T-helper 2 cell (primary cell): ENCODE data around the gene DCDC1.
A peak's percentile ranks its signal among the peaks of the same experiment; 100 is the strongest.
"Not testable (repeated sequence)": the region's sequence is repeated elsewhere in the genome, so short reads cannot be mapped to it uniquely, and the experiment has no call there.

Source experiments
- DNase-seq, 5 experiments: peaks; one replicate each; pipeline versions ENCODE4 v3.0.0 to v3.0.0-alpha.2; 2012 to 2022

Gene DCDC1

GRCh38 chr11:30987819-30988218, 381.7 kb downstream of the DCDC1 start:
- no peak for DNase-seq

GRCh38 chr11:30985536-30985935, 384.0 kb downstream of the DCDC1 start:
- no peak for DNase-seq

- no peak for DNase-seq
Observed at GRCh38 chr11:30984827-30985226, 384.7 kb downstream of the DCDC1 start.

GRCh38 chr11:30984442-30984816, 385.1 kb downstream of the DCDC1 start:
- DNase-seq, result no peak

GRCh38 chr11:30983776-30984441, 385.6 kb downstream of the DCDC1 start:
- no peak for DNase-seq

- DNase-seq, result no peak
Observed at GRCh38 chr11:30983143-30983542, 386.4 kb downstream of the DCDC1 start.

GRCh38 chr11:30967579-30967978, 402.0 kb downstream of the DCDC1 start:
- DNase-seq, result peak in 1 of 5 experiments; percentile 58

GRCh38 chr11:30960387-30960992, 409.0 kb downstream of the DCDC1 start:
- DNase-seq, result peak in 1 of 5 experiments; percentile 24

GRCh38 chr11:30956751-30957150, 412.8 kb downstream of the DCDC1 start:
- DNase-seq, result no peak

GRCh38 chr11:30949838-30950237, 419.7 kb downstream of the DCDC1 start:
- DNase-seq, result no peak

- DNase-seq, result not testable (repeated sequence)
Observed at GRCh38 chr11:30947715-30948114, 421.8 kb downstream of the DCDC1 start.

GRCh38 chr11:30938810-30939209, 430.7 kb downstream of the DCDC1 start:
- DNase-seq, result no peak

GRCh38 chr11:30938171-30938570, 431.4 kb downstream of the DCDC1 start:
- no peak for DNase-seq

GRCh38 chr11:30936491-30936890, 433.0 kb downstream of the DCDC1 start:
- DNase-seq, result no peak

GRCh38 chr11:30935861-30936260, 433.7 kb downstream of the DCDC1 start:
- no peak for DNase-seq

- DNase-seq, result no peak
Observed at GRCh38 chr11:30926130-30926529, 443.4 kb downstream of the DCDC1 start.

- no peak for DNase-seq
Observed at GRCh38 chr11:30921811-30922210, 447.7 kb downstream of the DCDC1 start.

- DNase-seq, result no peak
Observed at GRCh38 chr11:30919389-30920152, 450.0 kb downstream of the DCDC1 start.

- peak in 1 of 5 experiments; percentile 25 for DNase-seq
Observed at GRCh38 chr11:30917859-30918478, 451.6 kb downstream of the DCDC1 start.

GRCh38 chr11:30917266-30917665, 452.3 kb downstream of the DCDC1 start:
- DNase-seq, result no peak

GRCh38 chr11:30916764-30917163, 452.8 kb downstream of the DCDC1 start:
- no peak for DNase-seq

GRCh38 chr11:30914143-30914762, 455.3 kb downstream of the DCDC1 start:
- peak in 1 of 5 experiments; percentile 2 for DNase-seq

- no peak for DNase-seq
Observed at GRCh38 chr11:30911247-30911646, 458.3 kb downstream of the DCDC1 start.
